HL-60/S4 (cell line): ENCODE data around the gene CACNG7.

Experiments
- in situ Hi-C: fragments of 300-500 bp; cut with MboI; formaldehyde crosslinking; loops from 2 replicates; pipeline ENCODE4 v1.14.3; 2022; ENCODE audit warnings: low sequenced_read_pairs

The CACNG7 gene

DNA sequence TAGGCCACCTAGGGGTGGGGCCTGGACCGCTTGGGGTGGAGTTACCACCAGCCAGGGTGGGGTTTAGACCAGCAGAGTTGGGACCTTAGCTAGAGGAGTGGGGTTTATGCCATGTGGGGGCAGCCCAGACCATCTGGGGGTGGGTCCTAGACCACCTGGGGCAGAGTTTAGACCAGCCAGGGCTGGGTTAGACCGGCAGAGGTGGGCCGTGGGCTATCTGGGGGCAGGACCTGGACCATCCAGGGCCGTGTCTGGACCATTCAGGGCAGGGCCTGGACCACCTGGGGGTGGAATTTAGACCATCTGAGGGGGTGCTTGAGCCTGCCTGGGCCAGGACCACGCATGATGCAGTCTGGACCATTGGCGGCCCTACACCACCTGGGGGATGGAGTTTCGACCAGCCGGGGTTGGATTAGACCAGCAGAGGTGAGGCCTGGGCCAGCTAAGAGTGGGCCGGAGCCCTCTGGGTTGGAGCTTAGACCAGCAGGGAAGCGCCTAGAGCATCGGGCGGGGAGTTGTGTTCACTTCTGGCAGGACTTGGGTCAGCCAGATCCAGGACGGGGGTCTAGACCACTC, 72.4 kb downstream of the CACNG7 start:
- in situ Hi-C loops = no loop called here

DNA sequence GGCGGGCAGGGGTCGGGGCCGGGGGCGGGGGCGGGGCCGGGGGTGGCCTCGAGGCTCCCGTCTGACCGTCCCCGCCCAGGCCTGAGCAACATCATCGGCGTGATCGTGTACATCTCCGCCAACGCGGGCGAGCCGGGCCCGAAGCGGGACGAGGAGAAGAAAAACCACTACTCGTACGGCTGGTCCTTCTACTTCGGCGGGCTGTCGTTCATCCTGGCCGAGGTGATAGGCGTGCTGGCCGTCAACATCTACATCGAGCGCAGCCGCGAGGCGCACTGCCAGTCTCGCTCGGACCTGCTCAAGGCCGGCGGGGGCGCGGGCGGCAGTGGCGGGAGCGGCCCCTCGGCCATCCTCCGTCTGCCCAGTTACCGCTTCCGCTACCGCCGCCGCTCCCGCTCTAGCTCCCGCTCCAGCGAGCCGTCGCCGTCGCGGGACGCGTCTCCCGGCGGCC, 72.9 kb downstream of the CACNG7 start:
- in situ Hi-C loops = no loop called here

DNA sequence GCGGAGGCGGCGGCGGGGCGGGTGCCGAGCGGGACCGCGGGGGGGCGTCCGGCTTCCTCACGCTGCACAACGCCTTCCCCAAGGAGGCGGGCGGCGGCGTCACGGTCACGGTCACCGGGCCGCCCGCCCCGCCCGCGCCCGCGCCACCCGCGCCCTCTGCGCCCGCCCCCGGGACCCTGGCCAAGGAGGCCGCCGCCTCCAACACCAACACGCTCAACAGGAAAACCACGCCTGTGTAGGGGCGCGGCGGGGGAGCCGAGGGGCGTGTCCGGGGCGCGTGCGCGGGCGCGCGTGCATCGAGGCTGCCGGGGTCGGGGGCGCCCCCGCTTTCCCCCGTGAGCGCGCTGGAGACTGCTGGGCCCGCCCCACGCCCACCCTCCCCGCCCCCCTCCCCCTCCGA, 73.5 kb downstream of the CACNG7 start:
- in situ Hi-C loops = no loop called here

DNA sequence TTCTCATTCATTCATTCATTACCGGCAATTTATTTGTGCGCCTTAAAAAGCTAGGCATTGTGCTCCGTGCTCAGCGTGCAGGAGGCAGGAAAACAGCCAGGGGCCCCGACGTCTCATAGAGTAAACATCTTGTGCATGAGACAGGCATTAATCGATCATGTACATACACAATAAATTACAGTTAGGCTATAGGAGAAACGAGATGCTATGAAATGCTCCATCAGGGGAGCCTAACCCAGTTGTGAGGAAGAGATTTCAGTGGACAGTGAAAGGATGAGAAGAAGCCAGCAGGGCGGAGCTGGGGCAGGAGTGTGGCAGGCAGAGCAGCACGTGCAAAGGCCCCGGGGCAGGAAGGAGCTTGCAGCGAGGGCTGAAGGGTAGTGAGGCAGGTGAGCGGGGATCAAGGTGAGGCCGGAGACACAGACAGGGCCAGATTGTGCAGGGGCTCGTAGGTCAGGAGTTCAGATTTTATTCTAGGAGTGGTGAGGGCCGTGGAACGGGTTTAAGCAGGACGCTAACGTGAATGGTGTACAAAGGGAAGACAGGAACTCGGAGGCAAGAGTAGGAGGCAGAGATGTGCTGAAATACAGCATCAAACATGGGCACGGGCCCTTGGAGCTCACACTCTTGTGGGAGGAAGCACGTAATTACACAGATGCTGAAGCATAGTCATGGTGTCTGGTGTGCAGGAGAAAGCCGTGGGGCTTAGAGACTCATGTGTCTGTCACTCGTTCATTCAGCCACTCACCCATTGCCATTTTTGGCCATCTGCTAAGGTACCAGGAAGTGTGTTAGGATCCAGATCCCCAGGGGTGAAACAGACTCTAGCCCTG, 74.6 kb downstream of the CACNG7 start:
- in situ Hi-C loops = no loop called here

DNA sequence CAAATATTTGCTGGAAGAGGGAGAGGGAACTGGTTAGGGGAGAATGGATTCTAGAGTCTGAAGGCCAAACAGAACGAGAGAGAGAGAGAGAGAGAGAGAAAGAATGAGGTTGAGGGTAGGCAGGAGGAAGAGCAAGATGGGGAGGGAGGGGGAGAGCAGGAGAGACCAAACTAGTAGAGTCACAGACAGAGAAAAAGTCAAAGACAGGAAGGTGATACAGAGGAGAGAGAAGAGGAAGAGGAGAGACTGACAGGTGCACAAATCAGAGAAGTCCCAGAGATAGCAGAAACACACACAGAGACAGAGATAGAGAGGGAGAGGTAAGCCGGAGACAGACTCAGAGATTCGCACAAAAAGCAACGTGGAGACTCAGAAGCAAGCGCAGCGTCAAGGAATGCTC, 76.8 kb downstream of the CACNG7 start:
- in situ Hi-C loops = no loop called here

DNA sequence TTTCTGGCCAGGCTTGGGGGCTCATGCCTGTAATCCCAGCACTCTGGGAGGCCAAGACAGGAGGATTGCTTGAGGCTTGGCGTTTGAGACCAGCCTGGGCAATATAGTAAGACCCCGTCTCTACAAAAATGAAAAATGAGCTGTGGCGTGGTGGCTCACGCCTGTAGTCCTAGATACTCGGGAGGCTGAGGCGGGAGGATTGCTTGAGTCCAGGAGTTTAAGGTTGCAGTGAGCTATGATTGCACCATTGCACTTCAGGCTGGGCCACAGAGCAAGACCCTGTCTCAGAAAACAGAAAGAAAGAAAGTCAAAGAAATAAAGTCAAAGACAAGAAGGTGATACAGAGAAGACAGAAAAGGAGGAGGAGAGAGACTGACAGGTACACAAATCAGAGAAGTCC, 79.9 kb downstream of the CACNG7 start:
- in situ Hi-C loops = no loop called here

DNA sequence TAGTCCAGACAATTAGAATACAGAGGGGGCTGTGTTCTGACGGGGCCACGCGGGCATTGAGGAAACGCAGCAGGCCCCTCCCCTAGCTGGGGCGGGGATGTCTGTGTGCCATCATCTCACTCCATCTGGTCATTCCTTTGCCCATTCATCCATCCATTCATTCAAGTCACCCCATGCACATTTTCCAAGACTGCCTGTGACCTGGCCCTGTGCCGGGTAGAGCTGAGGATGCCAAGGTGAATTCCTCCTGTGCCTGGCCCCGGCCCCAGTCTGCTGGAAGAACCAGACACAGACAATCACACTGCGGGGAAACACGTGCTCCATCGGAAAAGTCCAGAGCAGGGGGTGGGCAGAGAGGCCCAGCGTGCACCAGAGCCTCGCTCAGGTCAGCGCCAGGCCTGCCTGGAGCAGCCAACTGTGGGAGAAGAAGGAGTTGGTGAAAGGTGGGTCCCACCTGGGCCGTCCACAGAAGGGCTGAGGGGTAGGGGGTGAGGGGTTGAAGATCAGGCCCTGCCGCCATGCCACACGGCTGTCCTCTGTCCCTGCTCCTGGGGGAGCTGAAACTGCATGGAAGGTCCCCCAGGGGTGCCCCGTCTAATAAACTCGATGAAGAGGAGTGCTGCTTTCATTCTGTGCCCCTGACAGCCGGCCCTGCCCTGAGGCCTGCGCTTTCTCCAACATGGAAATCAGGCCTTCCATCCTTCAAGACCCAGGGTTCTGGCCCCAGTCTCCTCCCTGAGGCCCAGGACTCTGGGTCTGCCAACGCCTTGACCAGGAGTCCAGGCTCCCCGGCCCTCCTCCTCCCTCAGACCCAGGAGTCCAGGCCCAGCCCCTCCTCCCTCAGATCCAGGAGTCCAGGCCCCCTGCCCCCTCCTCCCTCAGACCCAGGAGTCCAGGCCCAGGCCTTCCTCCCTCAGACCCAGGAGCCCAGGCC, 80.8 kb downstream of the CACNG7 start:
- in situ Hi-C loops = no loop called here

DNA sequence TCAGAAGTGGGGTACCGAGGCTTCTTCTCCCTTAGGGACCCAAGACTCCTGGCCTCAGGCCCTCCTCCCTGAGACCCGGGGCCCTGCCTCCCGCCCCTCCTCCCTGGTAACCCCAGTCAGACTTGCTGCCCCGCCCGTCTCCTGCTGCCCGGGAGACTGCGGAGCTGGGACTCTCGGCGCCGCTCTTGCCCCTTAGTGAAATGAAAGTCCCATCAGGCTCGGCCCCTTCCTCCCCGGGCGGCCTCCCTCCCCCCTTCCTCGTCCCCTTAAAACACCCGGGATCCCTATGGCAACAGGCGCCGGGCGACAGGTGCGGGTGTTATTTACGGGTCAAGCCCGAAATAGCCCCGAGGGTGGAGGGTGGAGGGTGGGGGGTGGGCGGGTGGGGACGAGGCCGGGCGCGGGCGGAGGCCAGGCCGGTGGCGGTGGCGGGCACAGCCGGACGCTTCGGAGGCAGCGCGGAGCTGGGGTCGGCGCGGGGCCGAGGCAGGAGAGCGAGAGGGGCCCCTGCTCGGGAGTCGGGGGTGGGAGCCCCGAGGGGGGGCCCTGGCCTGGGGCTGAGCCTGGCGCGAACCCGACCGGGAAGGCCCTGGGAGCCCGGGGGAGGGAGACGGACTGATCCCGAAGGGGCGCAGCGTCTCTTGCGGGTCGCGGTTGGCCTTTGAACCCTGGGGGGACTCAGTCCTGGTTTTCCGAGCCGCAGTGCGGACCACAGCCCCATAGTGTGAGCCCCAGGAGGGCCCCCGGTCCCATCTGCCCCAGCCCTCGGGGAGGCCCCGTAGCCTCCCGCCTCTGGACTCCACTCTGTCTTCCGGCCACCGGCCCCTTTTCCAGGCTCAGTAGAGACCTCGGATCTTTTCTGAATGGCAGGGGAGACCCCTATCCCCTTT, 82.4 kb downstream of the CACNG7 start, which contains the start of gene CACNG6:
TSS of gene CACNG6 (plus strand) at position 414 of the 890 bp plus-strand sequence. CDS start 1,241 bp downstream, outside the sequence.
- in situ Hi-C loops = no loop called here

DNA sequence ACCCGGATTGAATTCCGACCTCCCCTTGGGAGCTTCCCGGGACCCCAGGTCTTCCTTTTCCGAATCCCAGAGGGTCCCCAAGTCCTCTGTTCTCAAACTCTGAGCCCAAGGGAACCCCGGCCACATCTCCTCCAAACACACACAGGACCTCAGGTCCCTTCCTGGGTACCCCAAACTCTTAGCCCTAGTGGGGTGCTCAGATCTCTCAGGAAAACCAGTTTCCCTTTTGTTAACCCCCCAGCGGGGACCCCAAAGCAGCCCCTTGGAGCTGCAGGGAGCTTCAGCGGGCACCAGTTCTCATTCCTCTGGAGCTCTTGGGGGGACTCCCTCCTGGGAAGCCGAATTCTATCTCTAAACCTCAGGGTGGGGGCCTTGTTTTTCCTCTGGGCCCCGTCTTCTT, 83.1 kb downstream of the CACNG7 start:
- in situ Hi-C loops = no loop called here

DNA sequence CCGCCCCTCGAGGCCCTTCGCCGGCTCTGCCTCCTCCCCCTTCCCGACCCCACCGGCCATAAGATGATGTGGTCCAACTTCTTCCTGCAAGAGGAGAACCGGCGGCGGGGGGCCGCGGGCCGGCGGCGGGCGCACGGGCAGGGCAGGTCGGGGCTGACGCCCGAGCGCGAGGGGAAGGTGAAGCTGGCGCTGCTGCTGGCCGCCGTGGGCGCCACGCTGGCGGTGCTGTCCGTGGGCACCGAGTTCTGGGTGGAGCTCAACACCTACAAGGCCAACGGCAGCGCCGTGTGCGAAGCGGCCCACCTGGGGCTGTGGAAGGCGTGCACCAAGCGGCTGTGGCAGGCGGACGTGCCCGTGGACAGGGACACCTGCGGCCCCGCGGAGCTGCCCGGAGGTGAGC, 83.7 kb downstream of the CACNG7 start:
- in situ Hi-C loops = no loop called here

DNA sequence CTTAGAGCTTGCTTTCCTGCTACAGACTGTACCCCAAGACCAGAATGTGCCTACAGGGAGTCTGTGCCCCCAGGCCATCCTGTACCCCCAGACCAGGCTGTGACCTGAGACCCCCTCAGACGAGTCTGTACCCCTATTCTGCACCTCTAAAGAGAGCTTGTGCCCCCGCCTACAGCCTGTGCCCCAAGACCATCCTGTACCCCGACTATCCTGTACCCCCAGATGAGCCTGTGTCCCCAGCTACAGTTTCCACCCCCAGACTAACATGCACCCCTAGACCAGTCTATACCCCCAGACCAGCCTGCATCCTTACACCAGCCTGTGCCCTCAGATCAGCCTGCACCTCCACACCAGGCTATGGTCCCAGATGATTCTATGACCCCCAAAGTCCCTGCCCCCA, 84.4 kb downstream of the CACNG7 start:
- in situ Hi-C loops = no loop called here
